Measurements from ENCODE around the gene NEUROG2. TPM values are rescaled to one million over a fixed set of nuclear protein-coding genes. Genes with fewer than 3 reads are reported as not detected.

NEUROG2 gene
- total and polyA plus RNA-seq, 2 of the 8 experiments (the other 6 are each of a cell fraction or from before 2014, with no cell fraction given) = 0.03 TPM; not detected in 1

DNA sequence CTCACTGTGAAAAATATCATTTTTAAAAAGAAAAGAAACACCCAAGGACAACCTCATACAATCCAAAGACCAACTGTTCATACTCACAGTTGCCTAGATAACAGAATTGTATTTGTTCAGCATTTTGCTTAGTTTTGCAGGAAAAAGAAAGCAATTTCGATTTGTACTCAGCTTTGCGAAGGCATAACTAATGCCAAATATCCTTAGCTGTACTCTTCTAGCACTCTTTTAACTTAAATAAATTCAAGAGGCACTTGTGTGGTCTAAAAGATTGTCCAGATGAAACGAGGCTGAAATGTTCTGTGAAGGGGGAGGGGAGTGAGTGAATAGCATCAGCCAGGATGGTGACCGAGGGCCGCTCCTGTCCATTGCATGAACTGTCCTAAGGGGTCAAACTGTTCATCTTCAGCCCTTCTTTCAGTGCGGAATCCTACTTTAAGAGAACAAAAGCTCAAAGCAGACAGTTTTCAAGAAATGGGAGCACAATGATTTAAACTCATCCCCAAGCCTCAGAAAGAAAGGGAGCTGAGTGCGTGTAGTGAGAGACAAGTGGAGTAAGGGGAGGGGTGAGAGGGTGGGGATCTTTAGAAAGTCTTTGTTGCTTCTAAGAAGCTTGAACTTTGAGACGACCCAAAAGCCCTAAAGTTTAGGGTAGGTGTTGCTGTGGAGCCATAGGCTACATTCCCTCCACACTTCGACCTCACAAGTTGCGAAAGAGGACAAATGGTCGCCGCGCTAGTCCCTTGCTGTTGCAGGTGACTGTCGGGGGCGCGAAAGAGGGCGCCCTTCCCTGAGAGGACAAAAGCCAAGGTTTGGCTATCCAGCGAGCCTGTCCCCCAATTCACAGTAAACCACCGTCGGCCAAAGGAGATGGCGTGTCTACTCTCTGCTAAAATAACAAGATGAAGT lies 4.0 kb upstream of the NEUROG2 start (continued):
- TF ChIP-seq, protein P1, sequence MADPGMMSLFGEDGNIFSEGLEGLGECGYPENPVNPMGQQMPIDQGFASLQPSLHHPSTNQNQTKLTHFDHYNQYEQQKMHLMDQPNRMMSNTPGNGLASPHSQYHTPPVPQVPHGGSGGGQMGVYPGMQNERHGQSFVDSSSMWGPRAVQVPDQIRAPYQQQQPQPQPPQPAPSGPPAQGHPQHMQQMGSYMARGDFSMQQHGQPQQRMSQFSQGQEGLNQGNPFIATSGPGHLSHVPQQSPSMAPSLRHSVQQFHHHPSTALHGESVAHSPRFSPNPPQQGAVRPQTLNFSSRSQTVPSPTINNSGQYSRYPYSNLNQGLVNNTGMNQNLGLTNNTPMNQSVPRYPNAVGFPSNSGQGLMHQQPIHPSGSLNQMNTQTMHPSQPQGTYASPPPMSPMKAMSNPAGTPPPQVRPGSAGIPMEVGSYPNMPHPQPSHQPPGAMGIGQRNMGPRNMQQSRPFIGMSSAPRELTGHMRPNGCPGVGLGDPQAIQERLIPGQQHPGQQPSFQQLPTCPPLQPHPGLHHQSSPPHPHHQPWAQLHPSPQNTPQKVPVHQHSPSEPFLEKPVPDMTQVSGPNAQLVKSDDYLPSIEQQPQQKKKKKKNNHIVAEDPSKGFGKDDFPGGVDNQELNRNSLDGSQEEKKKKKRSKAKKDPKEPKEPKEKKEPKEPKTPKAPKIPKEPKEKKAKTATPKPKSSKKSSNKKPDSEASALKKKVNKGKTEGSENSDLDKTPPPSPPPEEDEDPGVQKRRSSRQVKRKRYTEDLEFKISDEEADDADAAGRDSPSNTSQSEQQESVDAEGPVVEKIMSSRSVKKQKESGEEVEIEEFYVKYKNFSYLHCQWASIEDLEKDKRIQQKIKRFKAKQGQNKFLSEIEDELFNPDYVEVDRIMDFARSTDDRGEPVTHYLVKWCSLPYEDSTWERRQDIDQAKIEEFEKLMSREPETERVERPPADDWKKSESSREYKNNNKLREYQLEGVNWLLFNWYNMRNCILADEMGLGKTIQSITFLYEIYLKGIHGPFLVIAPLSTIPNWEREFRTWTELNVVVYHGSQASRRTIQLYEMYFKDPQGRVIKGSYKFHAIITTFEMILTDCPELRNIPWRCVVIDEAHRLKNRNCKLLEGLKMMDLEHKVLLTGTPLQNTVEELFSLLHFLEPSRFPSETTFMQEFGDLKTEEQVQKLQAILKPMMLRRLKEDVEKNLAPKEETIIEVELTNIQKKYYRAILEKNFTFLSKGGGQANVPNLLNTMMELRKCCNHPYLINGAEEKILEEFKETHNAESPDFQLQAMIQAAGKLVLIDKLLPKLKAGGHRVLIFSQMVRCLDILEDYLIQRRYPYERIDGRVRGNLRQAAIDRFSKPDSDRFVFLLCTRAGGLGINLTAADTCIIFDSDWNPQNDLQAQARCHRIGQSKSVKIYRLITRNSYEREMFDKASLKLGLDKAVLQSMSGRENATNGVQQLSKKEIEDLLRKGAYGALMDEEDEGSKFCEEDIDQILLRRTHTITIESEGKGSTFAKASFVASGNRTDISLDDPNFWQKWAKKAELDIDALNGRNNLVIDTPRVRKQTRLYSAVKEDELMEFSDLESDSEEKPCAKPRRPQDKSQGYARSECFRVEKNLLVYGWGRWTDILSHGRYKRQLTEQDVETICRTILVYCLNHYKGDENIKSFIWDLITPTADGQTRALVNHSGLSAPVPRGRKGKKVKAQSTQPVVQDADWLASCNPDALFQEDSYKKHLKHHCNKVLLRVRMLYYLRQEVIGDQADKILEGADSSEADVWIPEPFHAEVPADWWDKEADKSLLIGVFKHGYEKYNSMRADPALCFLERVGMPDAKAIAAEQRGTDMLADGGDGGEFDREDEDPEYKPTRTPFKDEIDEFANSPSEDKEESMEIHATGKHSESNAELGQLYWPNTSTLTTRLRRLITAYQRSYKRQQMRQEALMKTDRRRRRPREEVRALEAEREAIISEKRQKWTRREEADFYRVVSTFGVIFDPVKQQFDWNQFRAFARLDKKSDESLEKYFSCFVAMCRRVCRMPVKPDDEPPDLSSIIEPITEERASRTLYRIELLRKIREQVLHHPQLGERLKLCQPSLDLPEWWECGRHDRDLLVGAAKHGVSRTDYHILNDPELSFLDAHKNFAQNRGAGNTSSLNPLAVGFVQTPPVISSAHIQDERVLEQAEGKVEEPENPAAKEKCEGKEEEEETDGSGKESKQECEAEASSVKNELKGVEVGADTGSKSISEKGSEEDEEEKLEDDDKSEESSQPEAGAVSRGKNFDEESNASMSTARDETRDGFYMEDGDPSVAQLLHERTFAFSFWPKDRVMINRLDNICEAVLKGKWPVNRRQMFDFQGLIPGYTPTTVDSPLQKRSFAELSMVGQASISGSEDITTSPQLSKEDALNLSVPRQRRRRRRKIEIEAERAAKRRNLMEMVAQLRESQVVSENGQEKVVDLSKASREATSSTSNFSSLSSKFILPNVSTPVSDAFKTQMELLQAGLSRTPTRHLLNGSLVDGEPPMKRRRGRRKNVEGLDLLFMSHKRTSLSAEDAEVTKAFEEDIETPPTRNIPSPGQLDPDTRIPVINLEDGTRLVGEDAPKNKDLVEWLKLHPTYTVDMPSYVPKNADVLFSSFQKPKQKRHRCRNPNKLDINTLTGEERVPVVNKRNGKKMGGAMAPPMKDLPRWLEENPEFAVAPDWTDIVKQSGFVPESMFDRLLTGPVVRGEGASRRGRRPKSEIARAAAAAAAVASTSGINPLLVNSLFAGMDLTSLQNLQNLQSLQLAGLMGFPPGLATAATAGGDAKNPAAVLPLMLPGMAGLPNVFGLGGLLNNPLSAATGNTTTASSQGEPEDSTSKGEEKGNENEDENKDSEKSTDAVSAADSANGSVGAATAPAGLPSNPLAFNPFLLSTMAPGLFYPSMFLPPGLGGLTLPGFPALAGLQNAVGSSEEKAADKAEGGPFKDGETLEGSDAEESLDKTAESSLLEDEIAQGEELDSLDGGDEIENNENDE (IDR thresholded peaks at IDR 0.05; ENCODE audit: insufficient replicate concordance, low read length) = no peak
- TF ChIP-seq KDM1A (IDR thresholded peaks at IDR 0.05; ENCODE audit: borderline replicate concordance, low read length) = no peak
- TF ChIP-seq KDM4A (IDR thresholded peaks at IDR 0.05; ENCODE audit: low read depth, low read length, severe bottlenecking) = peak; percentile 15
- TF ChIP-seq RNF2 (IDR thresholded peaks at IDR 0.05; ENCODE audit: borderline replicate concordance, low read depth, low read length, missing control alignments, poor library complexity, severe bottlenecking) = peak; percentile 81
- TF ChIP-seq MAX (IDR thresholded peaks at IDR 0.05) = 0 out of 2 replicates have a peak, but pooled peaks have one; percentile 16
- no peak for TF ChIP-seq NRF1 (IDR thresholded peaks at IDR 0.05; ENCODE audit: low read depth, low read length)
- TF ChIP-seq CREB1 (IDR thresholded peaks at IDR 0.05) = no peak
- TF ChIP-seq CBX5 (IDR thresholded peaks at IDR 0.05; ENCODE audit: low read depth, low read length) = no peak
- no peak for TF ChIP-seq BACH1 (IDR thresholded peaks at IDR 0.05; ENCODE audit: low read length)

All from H1 (cell line).